Endodermal cell (in vitro differentiated cells): ENCODE data around the gene ARHGAP31. TPM values are rescaled to one million over a fixed set of nuclear protein-coding genes. Genes with fewer than 3 reads are reported as not detected.

Source experiments
- DNase-seq: peaks from one replicate; pipeline ENCODE4 v3.0.0-alpha.2; 2017
- H3K27ac ChIP-seq: 2 replicates; pipeline ENCODE4 v1.5.1; 2013; ENCODE audit warnings: mild to moderate bottlenecking, low read depth, low read length, moderate library complexity
- H3K27me3 ChIP-seq: 2 replicates; pipeline ENCODE4 v1.6.1; 2013; ENCODE audit warnings: mild to moderate bottlenecking, low read length, moderate library complexity; ENCODE audit not compliant: insufficient read depth, control insufficient read depth, poor library complexity, severe bottlenecking
- H3K36me3 ChIP-seq: 2 replicates; pipeline ENCODE4 v1.7.0; 2013; ENCODE audit warnings: mild to moderate bottlenecking, low read length, moderate library complexity; ENCODE audit not compliant: control insufficient read depth, insufficient read depth
- H3K4me1 ChIP-seq: one replicate; pipeline ENCODE4 v1.7.0; 2013; ENCODE audit warnings: low read length; ENCODE audit not compliant: control insufficient read depth, insufficient read depth
- H3K4me3 ChIP-seq: 2 replicates; pipeline ENCODE4 v1.5.1; 2013; ENCODE audit warnings: mild to moderate bottlenecking, low read length, moderate library complexity
- H3K9ac ChIP-seq: 2 replicates; pipeline ENCODE4 v1.6.1; 2013; ENCODE audit warnings: mild to moderate bottlenecking, low read length, moderate library complexity; ENCODE audit not compliant: poor library complexity, severe bottlenecking; ENCODE audit errors: extremely low read depth
- H3K9me3 ChIP-seq: 2 replicates; pipeline ENCODE4 v1.6.1; 2013; ENCODE audit warnings: mild to moderate bottlenecking, low read length, moderate library complexity; ENCODE audit not compliant: control insufficient read depth
- H3K27ac Mint-ChIP-seq: 2 replicates; pipeline ENCODE4 v1.8.0; 2020; ENCODE audit warnings: mixed read lengths
- H3K27me3 Mint-ChIP-seq: 2 replicates; pipeline ENCODE4 v1.8.0; 2021; ENCODE audit warnings: mild to moderate bottlenecking, mixed read lengths; ENCODE audit not compliant: insufficient read depth
- H3K36me3 Mint-ChIP-seq: 2 replicates; pipeline ENCODE4 v1.8.0; 2020; ENCODE audit warnings: low read depth, mixed read lengths
- H3K4me1 Mint-ChIP-seq: 2 replicates; pipeline ENCODE4 v1.8.0; 2020; ENCODE audit warnings: mixed read lengths
- H3K4me3 Mint-ChIP-seq: 2 replicates; pipeline ENCODE4 v1.8.0; 2020; ENCODE audit warnings: mild to moderate bottlenecking, moderate library complexity, mixed read lengths
- H3K9me3 Mint-ChIP-seq: 2 replicates; pipeline ENCODE4 v1.8.0; 2020; ENCODE audit warnings: mild to moderate bottlenecking, mixed read lengths
- CTCF ChIP-seq: fragments of 200-600 bp; sonication (generic); conservative IDR thresholded peaks from 2 replicates; pipeline ENCODE4 v1.5.0; 2021; ENCODE audit warnings: antibody characterized with exemption, mild to moderate bottlenecking
- WGBS, 2 experiments: methylation state at CpG; one replicate each; pipeline versions ENCODE4 v1.1.5 to v1.1.7; 2013; ENCODE audit warnings: missing lambda C conversion rate in 2 of 2, mixed read lengths in 1 of 2; ENCODE audit not compliant: insufficient coverage in 1 of 2, insufficient read length in 1 of 2; 5-methylcytosine and 5-hydroxymethylcytosine counted together
- total RNA-seq, 2 donors: library from RNA; stranded (reverse); fragmentation: NEBNext Ultra II Directional in 1 of 2; extraction: Animal tissue kit (Norgen Biotek cat#: 25700) in 1 of 2; gene quantifications; 2 replicates in 1 of 2; 3 replicates in 1 of 2; pipeline ENCODE4 v1.2.1, GENCODE V29; 2021

ARHGAP31 gene
- total RNA-seq, 2 donors from 2014 or later = 2.2 to 2.3 TPM

GRCh38 chr3:119413603-119414280 is 119.6 kb downstream of the ARHGAP31 start:
- peak; percentile 71 for DNase-seq
- Histone ChIP-seq H3K9ac (no peak overlapping the region), H3K9me3 (no peaks in the 10 kb centered on the region), H3K27me3 (no peaks in the 10 kb centered on the region), H3K27ac (no peak overlapping the region), H3K36me3 (no peaks in the 10 kb centered on the region), H3K4me1 (peaks cover 17% of the 10 kb centered on the region), H3K4me3 (no peak overlapping the region)
- Mint-ChIP-seq H3K4me3 (no peak overlapping the region), H3K27ac (no peak overlapping the region), H3K27me3 (no peaks in the 10 kb centered on the region), H3K4me1 (peaks cover 27% of the 10 kb centered on the region), H3K9me3 (no peaks in the 10 kb centered on the region), H3K36me3 (peaks cover 10% of the 10 kb centered on the region)
- WGBS, 2 experiments = 84 to 92% methylated on average over 3 to 7 of the region's 7 CpGs
- TF ChIP-seq CTCF = no peak

- DNase-seq = no peak
- no peaks in the 10 kb centered on the region for H3K9me3 ChIP-seq
- H3K4me3 ChIP-seq = peak overlapping the region; percentile 68
- Mint-ChIP-seq H3K9me3 (no peaks in the 10 kb centered on the region), H3K4me3 (no peak overlapping the region), H3K36me3 (peaks cover 10% of the 10 kb centered on the region), H3K27me3 (no peaks in the 10 kb centered on the region), H3K4me1 (peaks cover 43% of the 10 kb centered on the region), H3K27ac (peak overlapping the region; percentile 77)
- H3K36me3 ChIP-seq = no peaks in the 10 kb centered on the region
- H3K4me1 ChIP-seq = peaks cover 27% of the 10 kb centered on the region
- 94 to 100% methylated on average over 1 of the region's 1 CpG for WGBS, 2 experiments
- TF ChIP-seq CTCF = no peak
- H3K27me3 ChIP-seq = no peaks in the 10 kb centered on the region
- no peak overlapping the region for H3K27ac ChIP-seq
- H3K9ac ChIP-seq = no peak overlapping the region
Observed at GRCh38 chr3:119416873-119417272, 122.7 kb downstream of the ARHGAP31 start.

- Mint-ChIP-seq H3K4me1 (peaks cover 43% of the 10 kb centered on the region), H3K27ac (peak overlapping the region; percentile 84), H3K27me3 (no peaks in the 10 kb centered on the region), H3K9me3 (no peaks in the 10 kb centered on the region), H3K36me3 (peaks cover 10% of the 10 kb centered on the region), H3K4me3 (peak overlapping the region; percentile 14)
- Histone ChIP-seq H3K27me3 (no peaks in the 10 kb centered on the region), H3K4me3 (peak overlapping the region; percentile 68), H3K9ac (peak overlapping the region; percentile 58), H3K27ac (peak overlapping the region; percentile 85), H3K9me3 (no peaks in the 10 kb centered on the region), H3K36me3 (no peaks in the 10 kb centered on the region), H3K4me1 (peaks cover 27% of the 10 kb centered on the region)
- 68 to 71% methylated on average over 5 to 8 of the region's 8 CpGs for WGBS, 2 experiments
- TF ChIP-seq CTCF = no peak
- peak; percentile 52 for DNase-seq
Observed at GRCh38 chr3:119417771-119418512, 123.8 kb downstream of the ARHGAP31 start.
